PC-3 (cell line): Measurements from ENCODE around the gene MAP2K5. TPM values are rescaled to one million over a fixed set of nuclear protein-coding genes. Genes with fewer than 3 reads are reported as not detected.

Experiments used
- ATAC-seq: fragments of 200-7000 bp; cut with Tn5 transposase; 2 replicates; pipeline ENCODE4 v1.9.1; 2020; ENCODE audit warnings: mild to moderate bottlenecking, moderate library complexity
- BruUV-seq: library from RNA; stranded (reverse); fragments of 400-500 nt; replicated peaks from 2 replicates; lab custom pipeline; 2021; lab: Mats Ljungman, UMichigan
- CTCF ChIA-PET: fragments of 300-600 bp; sonication (Branson Sonifier 250); formaldehyde crosslinking; loops from one replicate; lab custom pipeline; 2022; ENCODE audit warnings: antibody characterized with exemption; lab: Charles Lee
- POLR2A ChIA-PET: fragments of 300-600 bp; sonication (Branson Sonifier 250); formaldehyde crosslinking; loops from one replicate; lab custom pipeline; 2022; ENCODE audit warnings: antibody characterized with exemption; ENCODE audit not compliant: unreplicated experiment; lab: Charles Lee
- DNase-seq: peaks from one replicate; pipeline ENCODE4 v3.0.0-alpha.2; 2015
- H2AFZ ChIP-seq: fragments of 300-600 bp; sonication (generic); 2 replicates; pipeline ENCODE4 v1.6.0; 2016; ENCODE audit warnings: antibody characterized with exemption, low read length
- H3F3A ChIP-seq: fragments of 300-600 bp; sonication (generic); one replicate; pipeline ENCODE4 v1.6.0; 2017; ENCODE audit warnings: antibody characterized with exemption, low read length, control low read depth, mild to moderate bottlenecking; ENCODE audit not compliant: unreplicated experiment
- H3K27ac ChIP-seq: fragments of 300-600 bp; sonication (generic); 2 replicates; pipeline ENCODE4 v1.5.1; 2016; ENCODE audit warnings: mild to moderate bottlenecking, low read length
- H3K27me3 ChIP-seq: fragments of 300-600 bp; sonication (generic); 2 replicates; pipeline ENCODE4 v1.6.1; 2016; ENCODE audit warnings: low read length, mixed read lengths
- H3K36me3 ChIP-seq: fragments of 300-600 bp; sonication (generic); 2 replicates; pipeline ENCODE4 v1.6.1; 2016; ENCODE audit warnings: low read depth, mixed run types, low read length, mixed read lengths
- H3K4me1 ChIP-seq: fragments of 300-600 bp; sonication (generic); 2 replicates; pipeline ENCODE4 v1.5.1; 2016; ENCODE audit warnings: low read length; ENCODE audit not compliant: insufficient read depth
- H3K4me2 ChIP-seq: fragments of 300-600 bp; sonication (generic); 2 replicates; pipeline ENCODE4 v1.6.0; 2016; ENCODE audit warnings: low read length
- H3K4me3 ChIP-seq: fragments of 300-600 bp; sonication (generic); 2 replicates; pipeline ENCODE4 v1.5.1; 2016; ENCODE audit warnings: mild to moderate bottlenecking, low read length, mixed read lengths
- H3K79me2 ChIP-seq: fragments of 300-600 bp; sonication (generic); 2 replicates; pipeline ENCODE4 v1.6.1; 2017; ENCODE audit warnings: low read length, mixed read lengths
- H3K9ac ChIP-seq: fragments of 300-600 bp; sonication (generic); 2 replicates; pipeline ENCODE4 v1.6.0; 2016; ENCODE audit warnings: mild to moderate bottlenecking, low read length
- H3K9me2 ChIP-seq: fragments of 300-600 bp; sonication (generic); replicated peaks from 2 replicates; pipeline ENCODE4 v1.6.1; 2016; ENCODE audit warnings: mixed run types, low read length, mixed read lengths
- H3K9me3 ChIP-seq: fragments of 300-600 bp; sonication (generic); 2 replicates; pipeline ENCODE4 v1.6.1; 2016; ENCODE audit warnings: low read length, mixed read lengths
- H4K20me1 ChIP-seq: fragments of 300-600 bp; sonication (generic); 2 replicates; pipeline ENCODE4 v1.6.1; 2016; ENCODE audit warnings: low read length, mixed read lengths
- EZH2 ChIP-seq: fragments of 300-600 bp; sonication (generic); IDR thresholded peaks from one replicate; pipeline ENCODE4 v1.6.1; 2017; ENCODE audit warnings: antibody characterized with exemption, mild to moderate bottlenecking, low read length; ENCODE audit not compliant: unreplicated experiment
- EZH2phosphoT487 ChIP-seq: fragments of 300-600 bp; sonication (generic); IDR thresholded peaks from 2 replicates; pipeline ENCODE4 v1.6.1; 2018; ENCODE audit warnings: mild to moderate bottlenecking, antibody characterized with exemption, low read length, borderline replicate concordance
- intact Hi-C: fragments of 100-400 bp; cut with micrococcal nuclease; formaldehyde crosslinking; loops from 2 replicates; pipeline ENCODE4 v1.9.0; 2023
- total RNA-seq: library from RNA; depleted of rRNA; stranded (reverse); fragments of >200 nt; gene quantifications from 2 replicates; pipeline ENCODE4 v1.2.3, GENCODE V29; 2014
- TF ChIP-seq, protein P1 (sequence below): fragments of 300-600 bp; sonication (generic); conservative IDR thresholded peaks from 2 replicates; pipeline ENCODE4 v1.5.1; 2017; ENCODE audit warnings: antibody characterized with exemption, low read depth, mild to moderate bottlenecking, low read length

The MAP2K5 gene
- total RNA-seq, 1 experiment from 2014 or later = 5.5 TPM

DNA sequence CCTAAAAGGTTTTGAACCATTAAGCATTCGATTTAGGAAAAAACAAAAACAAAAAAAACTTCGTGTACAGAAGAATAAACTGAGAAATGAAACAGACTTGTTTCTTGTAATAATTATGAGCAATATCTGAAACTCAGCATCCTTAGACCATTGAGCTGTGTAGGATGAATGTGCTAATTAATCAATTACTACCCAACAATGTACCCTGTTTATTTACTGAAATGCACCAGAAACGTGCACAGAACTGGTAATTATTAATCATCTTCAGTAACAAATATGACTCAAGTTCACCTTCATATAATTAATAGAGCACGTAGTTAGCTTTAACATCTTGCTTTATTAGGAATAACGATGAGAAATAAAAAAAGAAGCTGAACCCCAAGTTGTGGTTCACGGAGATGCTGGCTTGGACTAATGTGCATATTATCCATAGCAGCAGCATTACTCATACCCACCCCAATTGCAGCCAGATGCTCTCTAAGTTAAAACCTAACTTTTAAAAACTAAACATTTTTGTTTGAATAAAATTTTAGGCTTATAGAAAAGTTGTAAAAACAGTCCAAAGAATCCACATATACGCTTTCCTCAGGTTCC, 31.8 kb upstream of the MAP2K5 start:
- H3K27ac ChIP-seq = no peak overlapping the region
- H3K4me3 ChIP-seq = no peak overlapping the region
- TF ChIP-seq EZH2 (no peak), EZH2phosphoT487 (no peak)
- TF ChIP-seq, protein P1, sequence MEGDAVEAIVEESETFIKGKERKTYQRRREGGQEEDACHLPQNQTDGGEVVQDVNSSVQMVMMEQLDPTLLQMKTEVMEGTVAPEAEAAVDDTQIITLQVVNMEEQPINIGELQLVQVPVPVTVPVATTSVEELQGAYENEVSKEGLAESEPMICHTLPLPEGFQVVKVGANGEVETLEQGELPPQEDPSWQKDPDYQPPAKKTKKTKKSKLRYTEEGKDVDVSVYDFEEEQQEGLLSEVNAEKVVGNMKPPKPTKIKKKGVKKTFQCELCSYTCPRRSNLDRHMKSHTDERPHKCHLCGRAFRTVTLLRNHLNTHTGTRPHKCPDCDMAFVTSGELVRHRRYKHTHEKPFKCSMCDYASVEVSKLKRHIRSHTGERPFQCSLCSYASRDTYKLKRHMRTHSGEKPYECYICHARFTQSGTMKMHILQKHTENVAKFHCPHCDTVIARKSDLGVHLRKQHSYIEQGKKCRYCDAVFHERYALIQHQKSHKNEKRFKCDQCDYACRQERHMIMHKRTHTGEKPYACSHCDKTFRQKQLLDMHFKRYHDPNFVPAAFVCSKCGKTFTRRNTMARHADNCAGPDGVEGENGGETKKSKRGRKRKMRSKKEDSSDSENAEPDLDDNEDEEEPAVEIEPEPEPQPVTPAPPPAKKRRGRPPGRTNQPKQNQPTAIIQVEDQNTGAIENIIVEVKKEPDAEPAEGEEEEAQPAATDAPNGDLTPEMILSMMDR = no peak
- H2AFZ ChIP-seq = no peak overlapping the region
- no peaks in the 10 kb centered on the region for H3K9me2 ChIP-seq
- no peaks in the 10 kb centered on the region for H3K79me2 ChIP-seq
- ChIA-PET CTCF (interaction anchor here (0.6 kb wide), 1 partner anchor 61 kb away, joined by 4 read pairs; no protein-coding TSS in a partner anchor), POLR2A (no interaction called here)
- no peak overlapping the region for H3K9ac ChIP-seq
- H4K20me1 ChIP-seq = no peaks in the 10 kb centered on the region
- H3K4me1 ChIP-seq = no peaks in the 10 kb centered on the region
- no peaks in the 10 kb centered on the region for H3K27me3 ChIP-seq
- DNase-seq (no peak), ATAC-seq (no peak)
- BruUV-seq = no TSS peak
- no peaks in the 10 kb centered on the region for H3F3A ChIP-seq
- no peak overlapping the region for H3K4me2 ChIP-seq
- no peaks in the 10 kb centered on the region for H3K9me3 ChIP-seq
- intact Hi-C loops = no loop called here
- no peaks in the 10 kb centered on the region for H3K36me3 ChIP-seq

DNA sequence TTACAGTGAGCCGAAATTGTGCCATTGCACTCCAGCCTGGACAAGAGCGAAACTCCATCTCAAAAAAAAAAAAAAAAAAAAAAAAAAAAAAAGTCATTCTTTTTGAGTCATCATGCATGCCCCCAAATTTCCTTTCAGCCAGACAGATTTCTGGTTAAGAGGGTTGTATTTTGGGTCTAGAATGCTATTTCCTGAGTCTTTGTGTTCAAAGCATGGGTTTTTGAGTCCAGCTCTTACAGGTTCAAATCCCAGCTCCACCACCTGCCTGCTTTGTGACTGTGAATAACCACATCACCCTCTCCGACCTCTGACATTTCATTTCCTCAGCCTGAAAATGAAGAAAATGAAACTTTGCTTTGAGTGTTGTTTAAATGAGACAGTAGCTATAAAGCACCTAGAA, 30.9 kb upstream of the MAP2K5 start:
- no peaks in the 10 kb centered on the region for H3F3A ChIP-seq
- H3K9ac ChIP-seq = no peak overlapping the region
- H3K27me3 ChIP-seq = no peaks in the 10 kb centered on the region
- TF ChIP-seq, protein P1 = no peak
- TF ChIP-seq EZH2 (no peak), EZH2phosphoT487 (no peak)
- no peaks in the 10 kb centered on the region for H3K36me3 ChIP-seq
- no peak overlapping the region for H3K27ac ChIP-seq
- no peak overlapping the region for H3K4me3 ChIP-seq
- ATAC-seq (no peak), DNase-seq (no peak)
- H4K20me1 ChIP-seq = no peaks in the 10 kb centered on the region
- CTCF ChIA-PET = no interaction called here
- H3K4me2 ChIP-seq = no peak overlapping the region
- no peak overlapping the region for H2AFZ ChIP-seq
- no TSS peak for BruUV-seq
- POLR2A ChIA-PET = no interaction called here
- no peaks in the 10 kb centered on the region for H3K79me2 ChIP-seq
- intact Hi-C loops = no loop called here
- H3K4me1 ChIP-seq = no peaks in the 10 kb centered on the region
- H3K9me3 ChIP-seq = no peaks in the 10 kb centered on the region
- no peaks in the 10 kb centered on the region for H3K9me2 ChIP-seq

DNA sequence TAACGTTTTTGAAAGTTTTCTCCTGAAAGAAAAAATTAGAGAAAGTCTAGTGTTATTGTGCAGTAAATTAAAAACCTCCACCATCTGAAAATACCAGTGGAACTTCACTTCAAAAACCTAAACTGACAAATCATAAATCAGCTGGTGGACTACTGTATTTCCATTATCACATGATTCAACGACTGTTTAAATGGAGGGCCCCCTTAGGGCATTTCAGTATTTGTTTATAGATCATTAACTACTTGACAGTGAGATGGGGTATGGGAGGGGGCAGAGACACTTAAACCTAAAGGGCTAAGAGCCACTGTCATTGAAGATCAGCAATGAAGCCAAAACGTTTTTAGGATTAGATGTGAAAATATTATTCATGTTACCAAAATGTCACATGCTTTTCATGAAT, 30.4 kb upstream of the MAP2K5 start:
- ATAC-seq (no peak), DNase-seq (no peak)
- Histone ChIP-seq H3K9me3 (no peaks in the 10 kb centered on the region), H3K79me2 (no peaks in the 10 kb centered on the region), H3F3A (no peaks in the 10 kb centered on the region), H3K9ac (no peak overlapping the region), H3K4me2 (no peak overlapping the region), H4K20me1 (no peaks in the 10 kb centered on the region), H2AFZ (no peak overlapping the region), H3K36me3 (no peaks in the 10 kb centered on the region), H3K27me3 (no peaks in the 10 kb centered on the region), H3K4me3 (no peak overlapping the region), H3K4me1 (no peaks in the 10 kb centered on the region), H3K27ac (no peak overlapping the region), H3K9me2 (no peaks in the 10 kb centered on the region)
- no TSS peak for BruUV-seq
- POLR2A ChIA-PET = no interaction called here
- TF ChIP-seq EZH2phosphoT487 = no peak
- TF ChIP-seq EZH2 = no peak
- TF ChIP-seq, protein P1 = no peak
- intact Hi-C loops = no loop called here
- CTCF ChIA-PET = no interaction called here
